ENCODE data around the gene RNU6-9.
A peak's percentile ranks its signal among the peaks of the same experiment; 100 is the strongest.

The RNU6-9 gene

DNA sequence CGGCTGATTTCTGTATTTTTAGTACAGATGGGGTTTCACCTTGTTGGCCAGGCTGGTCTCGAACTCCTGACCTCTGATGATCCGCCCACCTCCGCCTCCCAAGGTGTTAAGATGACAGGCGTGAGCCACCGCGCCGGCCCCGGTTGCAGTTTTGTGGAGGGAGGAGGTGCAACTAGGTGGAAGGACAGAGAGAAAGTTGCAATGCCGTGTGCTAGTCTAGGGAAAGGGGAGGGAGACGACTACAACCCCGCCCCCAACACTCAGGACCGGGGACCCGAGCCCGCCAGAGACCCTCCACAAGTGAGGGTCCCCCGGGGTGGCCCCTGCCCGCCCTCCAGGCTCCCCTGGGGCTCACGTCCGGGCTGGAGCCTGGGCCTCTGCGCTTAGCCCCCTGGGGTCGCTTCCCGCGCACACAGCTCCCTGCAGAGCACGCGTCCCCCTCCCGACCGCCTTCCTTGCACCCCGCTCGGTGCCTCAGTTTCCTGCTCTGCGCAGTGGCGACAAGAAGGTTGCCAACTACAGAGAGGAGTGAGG, 31.3 kb downstream of the RNU6-9 start (continued):
- no peak for TF ChIP-seq ZBTB6 (tag by site-specific recombination; IDR thresholded peaks at IDR 0.05)
- no peak for TF ChIP-seq ZNF837 (tag by site-specific recombination; IDR thresholded peaks at IDR 0.05)
- no peak for TF ChIP-seq ZNF571 (tag by site-specific recombination; IDR thresholded peaks at IDR 0.05)
- TF ChIP-seq EGR2 (tag by site-specific recombination; IDR thresholded peaks at IDR 0.05; ENCODE audit: low read depth) = peak; percentile 20; the same call in 1 of the 2 replicates
- TF ChIP-seq, protein P1, sequence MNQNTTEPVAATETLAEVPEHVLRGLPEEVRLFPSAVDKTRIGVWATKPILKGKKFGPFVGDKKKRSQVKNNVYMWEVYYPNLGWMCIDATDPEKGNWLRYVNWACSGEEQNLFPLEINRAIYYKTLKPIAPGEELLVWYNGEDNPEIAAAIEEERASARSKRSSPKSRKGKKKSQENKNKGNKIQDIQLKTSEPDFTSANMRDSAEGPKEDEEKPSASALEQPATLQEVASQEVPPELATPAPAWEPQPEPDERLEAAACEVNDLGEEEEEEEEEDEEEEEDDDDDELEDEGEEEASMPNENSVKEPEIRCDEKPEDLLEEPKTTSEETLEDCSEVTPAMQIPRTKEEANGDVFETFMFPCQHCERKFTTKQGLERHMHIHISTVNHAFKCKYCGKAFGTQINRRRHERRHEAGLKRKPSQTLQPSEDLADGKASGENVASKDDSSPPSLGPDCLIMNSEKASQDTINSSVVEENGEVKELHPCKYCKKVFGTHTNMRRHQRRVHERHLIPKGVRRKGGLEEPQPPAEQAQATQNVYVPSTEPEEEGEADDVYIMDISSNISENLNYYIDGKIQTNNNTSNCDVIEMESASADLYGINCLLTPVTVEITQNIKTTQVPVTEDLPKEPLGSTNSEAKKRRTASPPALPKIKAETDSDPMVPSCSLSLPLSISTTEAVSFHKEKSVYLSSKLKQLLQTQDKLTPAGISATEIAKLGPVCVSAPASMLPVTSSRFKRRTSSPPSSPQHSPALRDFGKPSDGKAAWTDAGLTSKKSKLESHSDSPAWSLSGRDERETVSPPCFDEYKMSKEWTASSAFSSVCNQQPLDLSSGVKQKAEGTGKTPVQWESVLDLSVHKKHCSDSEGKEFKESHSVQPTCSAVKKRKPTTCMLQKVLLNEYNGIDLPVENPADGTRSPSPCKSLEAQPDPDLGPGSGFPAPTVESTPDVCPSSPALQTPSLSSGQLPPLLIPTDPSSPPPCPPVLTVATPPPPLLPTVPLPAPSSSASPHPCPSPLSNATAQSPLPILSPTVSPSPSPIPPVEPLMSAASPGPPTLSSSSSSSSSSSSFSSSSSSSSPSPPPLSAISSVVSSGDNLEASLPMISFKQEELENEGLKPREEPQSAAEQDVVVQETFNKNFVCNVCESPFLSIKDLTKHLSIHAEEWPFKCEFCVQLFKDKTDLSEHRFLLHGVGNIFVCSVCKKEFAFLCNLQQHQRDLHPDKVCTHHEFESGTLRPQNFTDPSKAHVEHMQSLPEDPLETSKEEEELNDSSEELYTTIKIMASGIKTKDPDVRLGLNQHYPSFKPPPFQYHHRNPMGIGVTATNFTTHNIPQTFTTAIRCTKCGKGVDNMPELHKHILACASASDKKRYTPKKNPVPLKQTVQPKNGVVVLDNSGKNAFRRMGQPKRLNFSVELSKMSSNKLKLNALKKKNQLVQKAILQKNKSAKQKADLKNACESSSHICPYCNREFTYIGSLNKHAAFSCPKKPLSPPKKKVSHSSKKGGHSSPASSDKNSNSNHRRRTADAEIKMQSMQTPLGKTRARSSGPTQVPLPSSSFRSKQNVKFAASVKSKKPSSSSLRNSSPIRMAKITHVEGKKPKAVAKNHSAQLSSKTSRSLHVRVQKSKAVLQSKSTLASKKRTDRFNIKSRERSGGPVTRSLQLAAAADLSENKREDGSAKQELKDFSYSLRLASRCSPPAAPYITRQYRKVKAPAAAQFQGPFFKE (tag by site-specific recombination; IDR thresholded peaks at IDR 0.05; ENCODE audit: borderline replicate concordance) = no peak
- no peak for TF ChIP-seq HOXC10 (CRISPR knock-in tag; IDR thresholded peaks at IDR 0.05)
- TF ChIP-seq ZNF548 (tag by site-specific recombination; IDR thresholded peaks at IDR 0.05) = no peak
- TF ChIP-seq GLIS2 (tag by site-specific recombination; IDR thresholded peaks at IDR 0.05) = peak; percentile 64
- peak; percentile 36; the same call in 1 of the 2 replicates for TF ChIP-seq ZNF2 (tag by site-specific recombination; IDR thresholded peaks at IDR 0.05)
- peak; percentile 40; the same call in 1 of the 2 replicates for TF ChIP-seq ZIC2 (tag by site-specific recombination; IDR thresholded peaks at IDR 0.05)
- peak; percentile 89 for TF ChIP-seq ZNF341 (tag by site-specific recombination; IDR thresholded peaks at IDR 0.05; ENCODE audit: low read depth)
- TF ChIP-seq SP3 (tag by site-specific recombination; IDR thresholded peaks at IDR 0.05) = no peak
- TF ChIP-seq ZNF112 (tag by site-specific recombination; IDR thresholded peaks at IDR 0.05) = no peak
- TF ChIP-seq ZNF138 (tag by site-specific recombination; IDR thresholded peaks at IDR 0.05; ENCODE audit: borderline replicate concordance) = no peak
- no peak for TF ChIP-seq ZNF521 (tag by site-specific recombination; IDR thresholded peaks at IDR 0.05)
- no peak for TF ChIP-seq ZNF146 (tag by site-specific recombination; IDR thresholded peaks at IDR 0.05)
- peak; percentile 21; the same call in 1 of the 2 replicates for TF ChIP-seq SP2 (tag by site-specific recombination; IDR thresholded peaks at IDR 0.05)
- TF ChIP-seq SCRT2 (tag by site-specific recombination; IDR thresholded peaks at IDR 0.05) = no peak
- 0 out of 2 replicates have a peak, but pooled peaks have one; percentile 7 for TF ChIP-seq ZFHX2 (tag by site-specific recombination; conservative IDR thresholded peaks at IDR 0.05)
- TF ChIP-seq ZNF529 (tag by site-specific recombination; IDR thresholded peaks at IDR 0.05; ENCODE audit: insufficient replicate concordance) = no peak
- no peak for TF ChIP-seq ZNF830 (tag by site-specific recombination; IDR thresholded peaks at IDR 0.05; ENCODE audit: low read depth)

GRCh38 chr19:925087-925525, 31.8 kb downstream of the RNU6-9 start:
- Histone ChIP-seq H3K27ac (ENCODE audit: extremely low read depth, low read depth, low read length) (peak overlapping the region; percentile 72), H3K4me3 (ENCODE audit: low read depth, low read length) (peak overlapping the region; percentile 83), H3K4me1 (ENCODE audit: control insufficient read depth, insufficient read depth, low read length) (no peaks in the 10 kb centered on the region; the same call in 1 of the 2 replicates), H3K36me3 (ENCODE audit: control insufficient read depth in 2 of 2, insufficient read depth in 1 of 2, low read length in 2 of 2) (peaks cover 0 to 13% of the 10 kb centered on the region in 2 experiments; a peak in 1 of 3 replicates), H3K9me3 (ENCODE audit: control insufficient read depth, insufficient read depth, low read depth, low read length) (no peaks in the 10 kb centered on the region)
- ChIA-PET CTCF (interaction anchor here (1.2 to 5.8 kb wide), 2 partner anchors 46 to 58 kb away, joined by 3 to 116 read pairs; partner anchors contain the start of gene WDR18), POLR2A (interaction anchor here (0.6 to 0.8 kb wide), 2 partner anchors 27 to 59 kb away, joined by 3 read pairs; partner anchors contain the start of gene WDR18)
- TF ChIP-seq ZNF391 (tag by site-specific recombination; IDR thresholded peaks at IDR 0.05; ENCODE audit: borderline replicate concordance, low read depth) = no peak
- TF ChIP-seq ZNF521 (tag by site-specific recombination; IDR thresholded peaks at IDR 0.05) = no peak
- TF ChIP-seq KLF7 (tag by site-specific recombination; IDR thresholded peaks at IDR 0.05; ENCODE audit: borderline replicate concordance) = no peak
- TF ChIP-seq ZNF292 (tag by site-specific recombination; IDR thresholded peaks at IDR 0.05; ENCODE audit: borderline replicate concordance, low read depth) = no peak
- no peak for TF ChIP-seq ZNF26 (tag by site-specific recombination; IDR thresholded peaks at IDR 0.05)
- no peak for TF ChIP-seq ZNF621 (tag by site-specific recombination; IDR thresholded peaks at IDR 0.05)
- no peak; the same call in 1 of the 2 replicates for TF ChIP-seq GLIS2 (tag by site-specific recombination; IDR thresholded peaks at IDR 0.05)
- no peak for TF ChIP-seq HOXA7 (CRISPR knock-in tag; IDR thresholded peaks at IDR 0.05; ENCODE audit: borderline replicate concordance)
